Duodenal mucosa (tissue), 2 donors: ENCODE data around the gene ZBED2.

Source experiments
- H3K27ac ChIP-seq: one replicate; pipeline ENCODE4 v1.7.0; 2013; ENCODE audit warnings: low read depth, low read length
- H3K27me3 ChIP-seq, 2 donors: one replicate each; pipeline ENCODE4 v1.7.0; 2013; ENCODE audit warnings: low read length in 2 of 2, control low read depth in 1 of 2; ENCODE audit not compliant: insufficient read depth in 2 of 2, control insufficient read depth in 1 of 2
- H3K36me3 ChIP-seq, 2 donors: one replicate each; pipeline ENCODE4 v1.7.0; 2013; ENCODE audit warnings: low read length in 2 of 2, control low read depth in 1 of 2; ENCODE audit not compliant: insufficient read depth in 2 of 2, control insufficient read depth in 1 of 2
- H3K4me1 ChIP-seq, 2 donors: one replicate each; pipeline ENCODE4 v1.7.0; 2013; ENCODE audit warnings: low read length in 2 of 2, control low read depth in 1 of 2; ENCODE audit not compliant: insufficient read depth in 2 of 2, control insufficient read depth in 1 of 2
- H3K4me3 ChIP-seq, 2 donors: one replicate each; pipeline ENCODE4 v1.7.0; 2013; ENCODE audit warnings: low read length in 2 of 2, low read depth in 1 of 2
- H3K9ac ChIP-seq, 2 donors: one replicate each; pipeline ENCODE4 v1.7.0; 2013; ENCODE audit warnings: low read length in 2 of 2, low read depth in 1 of 2
- H3K9me3 ChIP-seq, 2 donors: one replicate each; pipeline ENCODE4 v1.7.0; 2013; ENCODE audit warnings: low read length in 2 of 2, control low read depth in 1 of 2; ENCODE audit not compliant: control insufficient read depth in 1 of 2

The ZBED2 gene

GRCh38 chr3:111617912-111618601 is 22.9 kb upstream of the ZBED2 start:
- no peaks in the 10 kb centered on the region for H3K4me1 ChIP-seq
- H3K36me3 ChIP-seq, result peaks cover 0 to 4% of the 10 kb centered on the region in 2 donors

GRCh38 chr3:111617406-111617805 is 22.3 kb upstream of the ZBED2 start:
- H3K27me3 ChIP-seq, result no peaks in the 10 kb centered on the region
- no peaks in the 10 kb centered on the region for H3K9me3 ChIP-seq
- H3K4me1 ChIP-seq, result no peaks in the 10 kb centered on the region
- no peak overlapping the region for H3K27ac ChIP-seq
- no peak overlapping the region for H3K9ac ChIP-seq
- H3K4me3 ChIP-seq, result no peak overlapping the region
- H3K36me3 ChIP-seq, result peaks cover 0 to 4% of the 10 kb centered on the region in 2 donors

More at GRCh38 chr3:111617912-111618601, 22.9 kb upstream of the ZBED2 start:
- H3K9me3 ChIP-seq, result no peaks in the 10 kb centered on the region
- no peaks in the 10 kb centered on the region for H3K27me3 ChIP-seq
- H3K4me3 ChIP-seq, result no peak overlapping the region
- no peak overlapping the region for H3K27ac ChIP-seq
- H3K9ac ChIP-seq, result no peak overlapping the region

- no peak overlapping the region for H3K9ac ChIP-seq
- no peaks in the 10 kb centered on the region for H3K4me1 ChIP-seq
- no peaks in the 10 kb centered on the region for H3K27me3 ChIP-seq
- H3K36me3 ChIP-seq, result peaks cover 0 to 4% of the 10 kb centered on the region in 2 donors
- no peak overlapping the region for H3K4me3 ChIP-seq
- no peaks in the 10 kb centered on the region for H3K9me3 ChIP-seq
- H3K27ac ChIP-seq, result no peak overlapping the region
These were observed 21.4 kb upstream of the ZBED2 start for GRCh38 chr3:111616417-111617105.

GRCh38 chr3:111615880-111616279 is 20.7 kb upstream of the ZBED2 start:
- H3K9ac ChIP-seq, result no peak overlapping the region
- H3K36me3 ChIP-seq, result peaks cover 0 to 4% of the 10 kb centered on the region in 2 donors
- no peaks in the 10 kb centered on the region for H3K4me1 ChIP-seq
- H3K9me3 ChIP-seq, result no peaks in the 10 kb centered on the region
- no peak overlapping the region for H3K27ac ChIP-seq
- no peaks in the 10 kb centered on the region for H3K27me3 ChIP-seq
- no peak overlapping the region for H3K4me3 ChIP-seq

- no peak overlapping the region for H3K9ac ChIP-seq
- no peak overlapping the region for H3K4me3 ChIP-seq
- no peaks in the 10 kb centered on the region for H3K9me3 ChIP-seq
- no peak overlapping the region for H3K27ac ChIP-seq
- H3K36me3 ChIP-seq, result peaks cover 0 to 4% of the 10 kb centered on the region in 2 donors
- H3K4me1 ChIP-seq, result no peaks in the 10 kb centered on the region
- H3K27me3 ChIP-seq, result no peaks in the 10 kb centered on the region
These were observed 18.1 kb upstream of the ZBED2 start for GRCh38 chr3:111613294-111613693.

DNA sequence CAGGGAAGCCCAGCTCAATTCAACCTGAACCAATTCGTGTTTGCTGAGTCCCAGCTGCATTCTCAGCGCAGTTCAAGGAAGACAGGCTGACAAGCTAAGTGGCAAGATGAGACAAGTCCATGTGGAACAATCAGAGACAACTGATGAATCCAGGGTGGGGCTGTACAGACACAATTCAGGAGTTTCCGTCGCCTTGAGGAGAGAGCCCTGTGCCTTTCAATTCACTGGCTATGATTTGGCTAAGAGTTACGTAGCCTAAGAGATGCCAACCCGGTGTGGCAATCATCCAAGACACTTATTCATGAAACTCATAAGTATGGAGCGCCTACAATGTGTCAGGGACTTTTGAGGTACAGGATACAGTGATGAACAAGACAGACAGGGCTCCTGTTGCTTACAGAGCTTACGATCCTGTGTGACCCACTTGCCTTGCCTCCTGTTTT is 15.5 kb upstream of the ZBED2 start:
- Histone ChIP-seq H3K4me3 (no peak overlapping the region), H3K9me3 (no peaks in the 10 kb centered on the region), H3K9ac (no peak overlapping the region), H3K4me1 (no peaks in the 10 kb centered on the region), H3K27me3 (no peaks in the 10 kb centered on the region), H3K27ac (no peak overlapping the region), H3K36me3 (no peaks in the 10 kb centered on the region)

DNA sequence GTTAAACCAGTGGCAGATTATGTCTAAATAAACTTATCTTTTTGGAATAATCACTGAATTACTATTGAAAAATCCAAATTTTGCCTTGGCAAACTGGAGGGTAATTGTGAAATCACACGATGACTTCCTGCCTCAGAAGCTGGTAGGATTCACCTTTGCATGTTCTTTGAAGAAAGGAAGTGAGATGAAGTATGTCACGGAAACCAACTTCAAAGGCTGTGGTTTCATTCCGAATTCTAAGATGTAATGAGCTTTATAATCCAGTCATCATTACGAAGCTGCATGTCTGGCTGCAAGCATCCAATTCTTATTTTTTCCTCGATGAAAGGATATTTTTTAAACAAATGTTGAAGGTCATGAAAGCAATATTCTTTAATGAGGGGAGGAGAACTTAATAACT is 15.0 kb upstream of the ZBED2 start:
- Histone ChIP-seq H3K27me3 (no peaks in the 10 kb centered on the region), H3K9ac (no peak overlapping the region), H3K36me3 (no peaks in the 10 kb centered on the region), H3K27ac (no peak overlapping the region), H3K9me3 (no peaks in the 10 kb centered on the region), H3K4me3 (no peak overlapping the region), H3K4me1 (no peaks in the 10 kb centered on the region)

DNA sequence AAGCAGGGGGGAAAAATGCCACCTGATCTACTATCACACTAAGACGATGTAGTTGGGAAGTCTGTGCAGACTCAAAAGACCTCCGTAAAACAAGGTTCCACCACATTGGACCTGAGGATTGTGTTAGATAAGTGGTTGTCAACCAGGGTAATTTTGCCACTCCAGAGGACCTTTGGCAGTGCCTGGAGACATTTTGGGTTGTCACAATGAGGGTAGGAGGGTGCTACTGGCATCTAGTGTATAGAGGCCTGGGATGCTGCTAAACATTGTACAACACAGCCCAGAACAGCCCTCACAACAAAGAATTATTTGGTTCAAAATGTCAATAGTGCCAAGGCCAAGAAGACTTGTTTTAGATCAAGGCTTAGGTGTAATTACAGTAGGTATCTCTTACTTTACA is 14.6 kb upstream of the ZBED2 start:
- H3K4me1 ChIP-seq, result no peaks in the 10 kb centered on the region
- H3K27ac ChIP-seq, result no peak overlapping the region
- H3K9ac ChIP-seq, result no peak overlapping the region
- H3K4me3 ChIP-seq, result no peak overlapping the region
- no peaks in the 10 kb centered on the region for H3K27me3 ChIP-seq
- no peaks in the 10 kb centered on the region for H3K36me3 ChIP-seq
- no peaks in the 10 kb centered on the region for H3K9me3 ChIP-seq

DNA sequence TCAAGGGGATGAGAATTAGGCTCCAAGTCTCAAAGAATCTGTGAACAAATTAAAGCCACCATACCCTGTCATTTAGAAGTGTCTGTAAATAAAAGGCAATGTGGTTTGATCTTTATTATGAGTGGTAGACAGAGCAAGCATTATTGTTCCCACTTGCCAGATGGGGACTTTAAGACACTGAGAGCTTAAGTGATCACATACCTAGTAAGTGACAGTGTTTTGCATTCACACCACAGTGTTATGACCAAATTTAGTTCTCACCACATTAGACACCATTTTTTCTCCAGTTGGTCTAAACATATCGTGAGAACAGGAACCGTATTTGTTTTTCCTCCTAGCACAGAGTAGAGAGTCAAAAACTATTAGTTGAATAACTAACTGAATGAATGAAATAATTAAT is 13.2 kb upstream of the ZBED2 start:
- Histone ChIP-seq H3K27ac (no peak overlapping the region), H3K9me3 (no peaks in the 10 kb centered on the region), H3K4me1 (no peaks in the 10 kb centered on the region)

DNA sequence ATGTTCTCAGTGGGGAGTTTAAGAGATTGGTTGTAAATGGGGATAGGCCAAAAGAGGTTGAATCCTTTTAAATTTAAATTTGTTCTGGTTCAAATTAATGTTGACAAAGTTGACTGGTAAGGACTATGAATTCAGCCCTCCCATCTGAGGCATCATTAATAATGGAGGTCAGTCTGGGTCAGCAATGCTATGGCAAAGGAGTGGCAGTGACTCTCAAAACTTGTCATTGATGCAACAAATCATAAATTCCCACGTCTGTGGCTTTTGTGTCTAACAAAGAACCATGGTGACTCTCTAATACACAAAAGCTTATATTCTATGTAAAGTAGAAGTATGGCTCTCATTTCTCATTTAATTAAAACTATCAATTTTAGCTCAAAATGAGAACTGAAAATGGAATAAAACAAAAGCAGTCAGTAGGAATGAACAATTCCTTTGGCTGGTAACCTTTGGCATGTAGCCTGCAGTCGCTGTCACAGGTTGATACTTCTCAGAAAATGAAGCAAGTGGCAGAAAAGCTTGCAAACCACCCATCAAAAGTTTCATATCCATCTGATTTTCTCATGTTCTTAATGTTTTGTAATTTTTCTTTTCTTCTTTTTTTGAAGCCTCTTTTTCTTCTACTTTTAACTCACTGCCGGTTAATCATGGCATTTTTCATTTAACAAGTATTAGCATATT is 12.2 kb upstream of the ZBED2 start:
- Histone ChIP-seq H3K4me1 (no peaks in the 10 kb centered on the region), H3K9me3 (no peaks in the 10 kb centered on the region), H3K9ac (no peak overlapping the region), H3K36me3 (no peaks in the 10 kb centered on the region), H3K27me3 (no peaks in the 10 kb centered on the region), H3K27ac (no peak overlapping the region), H3K4me3 (no peak overlapping the region)

More for the DNA sequence above, 13.2 kb upstream of the ZBED2 start:
- Histone ChIP-seq H3K4me3 (no peak overlapping the region), H3K9ac (no peak overlapping the region), H3K27me3 (no peaks in the 10 kb centered on the region), H3K36me3 (no peaks in the 10 kb centered on the region)
